ENCODE results near the gene SLC15A4. TPM values are rescaled to one million over a fixed set of nuclear protein-coding genes. Genes with fewer than 3 reads are reported as not detected.

SLC15A4 gene
- polyA plus RNA-seq, 1 of the 3 experiments (the other 2 are of a cell fraction): 14.5 TPM

DNA sequence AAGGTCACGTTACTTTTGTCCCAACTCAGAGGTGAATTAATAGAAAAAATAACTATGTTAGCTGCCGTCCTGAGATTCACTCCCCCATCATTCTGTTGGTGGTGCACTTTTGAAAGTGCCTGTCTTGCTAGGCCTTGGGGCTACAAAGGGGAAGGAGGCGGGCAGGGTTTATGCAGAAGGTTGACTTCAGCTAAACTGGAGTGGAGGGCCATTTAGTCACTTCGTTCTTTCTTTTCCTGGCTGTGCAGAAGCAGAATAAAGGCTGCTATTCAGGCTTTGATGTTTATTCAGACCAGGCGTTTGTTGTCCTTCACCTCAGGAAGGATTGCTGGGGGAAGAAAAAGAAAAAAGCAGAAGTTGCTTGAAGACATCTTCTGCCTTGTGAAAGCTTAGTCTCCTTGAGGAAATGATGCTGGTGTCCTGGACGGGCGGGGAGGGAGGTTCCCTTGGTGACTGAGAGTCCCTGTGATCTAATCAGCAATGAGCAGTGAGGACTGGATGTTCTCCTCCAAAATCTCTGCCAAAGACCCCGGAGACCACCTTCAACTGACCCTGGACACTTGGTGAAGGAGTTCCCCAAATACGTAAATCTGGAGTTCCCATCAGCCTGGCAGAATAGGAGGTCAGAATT lies 33.5 kb upstream of the SLC15A4 start:
- Histone ChIP-seq H3F3A (replicated peaks; ENCODE audit: insufficient read depth) (no peaks in the 10 kb centered on the region), H3K9ac (no peak overlapping the region), H3K9me3 (no peaks in the 10 kb centered on the region), H4K20me1 (ENCODE audit: insufficient read depth) (no peaks in the 10 kb centered on the region), H2AFZ (ENCODE audit: low read depth) (no peak overlapping the region), H3K27me3 (ENCODE audit: insufficient read depth) (no peaks in the 10 kb centered on the region), H3K4me3 (ENCODE audit: low read depth in 2 of 2, low read length in 1 of 2) (no peak overlapping the region), H3K36me3 (replicated peaks in 1 of 2; ENCODE audit: control insufficient read depth in 1 of 2, insufficient read depth in 2 of 2, low read length in 1 of 2) (no peaks in the 10 kb centered on the region), H3K79me2 (ENCODE audit: insufficient read depth) (no peaks in the 10 kb centered on the region), H3K27ac (ENCODE audit: low read depth in 2 of 2, low read length in 1 of 2) (no peak overlapping the region), H3K4me2 (no peak overlapping the region), H3K9me2 (no peaks in the 10 kb centered on the region), H3K4me1 (ENCODE audit: control insufficient read depth in 1 of 2, insufficient read depth in 2 of 2, low read depth in 1 of 2, low read length in 1 of 2) (no peaks in the 10 kb centered on the region)
- no peak for DNase-seq
- ChIA-PET POLR2A (interaction anchor here (0.6 kb wide), 1 partner anchor 9 kb away, joined by 3 read pairs; no protein-coding TSS in a partner anchor), CTCF (interaction anchor here (0.6 kb wide), 1 partner anchor 1477 kb away, joined by 3 read pairs; no protein-coding TSS in a partner anchor)
- 41% methylated on average over 9 of the region's 9 CpGs for WGBS (ENCODE audit: low lambda C conversion rate)
- TF ChIP-seq EP300 (IDR thresholded peaks at IDR 0.05; ENCODE audit: borderline replicate concordance in 1 of 2, low read depth in 1 of 2, low read length in 1 of 2) (no peak), JUND (IDR thresholded peaks at IDR 0.05) (no peak), EZH2phosphoT487 (IDR thresholded peaks at IDR 0.05; ENCODE audit: borderline replicate concordance, low read depth) (no peak), RXRA (IDR thresholded peaks at IDR 0.05; ENCODE audit: borderline replicate concordance, low read depth) (no peak), RFX5 (IDR thresholded peaks at IDR 0.05; ENCODE audit: low read length) (no peak), RCOR1 (IDR thresholded peaks at IDR 0.05; ENCODE audit: low read length) (no peak), NRF1 (IDR thresholded peaks at IDR 0.05; ENCODE audit: low read depth, low read length) (no peak), IRF3 (IDR thresholded peaks at IDR 0.05; ENCODE audit: low read depth, low read length) (no peak), TAF1 (IDR thresholded peaks at IDR 0.05; ENCODE audit: borderline replicate concordance, low read depth, low read length) (no peak)
- TF ChIP-seq, protein P1, sequence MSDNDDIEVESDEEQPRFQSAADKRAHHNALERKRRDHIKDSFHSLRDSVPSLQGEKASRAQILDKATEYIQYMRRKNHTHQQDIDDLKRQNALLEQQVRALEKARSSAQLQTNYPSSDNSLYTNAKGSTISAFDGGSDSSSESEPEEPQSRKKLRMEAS (IDR thresholded peaks at IDR 0.05; ENCODE audit: low read depth): no peak
- TF ChIP-seq, protein P2, sequence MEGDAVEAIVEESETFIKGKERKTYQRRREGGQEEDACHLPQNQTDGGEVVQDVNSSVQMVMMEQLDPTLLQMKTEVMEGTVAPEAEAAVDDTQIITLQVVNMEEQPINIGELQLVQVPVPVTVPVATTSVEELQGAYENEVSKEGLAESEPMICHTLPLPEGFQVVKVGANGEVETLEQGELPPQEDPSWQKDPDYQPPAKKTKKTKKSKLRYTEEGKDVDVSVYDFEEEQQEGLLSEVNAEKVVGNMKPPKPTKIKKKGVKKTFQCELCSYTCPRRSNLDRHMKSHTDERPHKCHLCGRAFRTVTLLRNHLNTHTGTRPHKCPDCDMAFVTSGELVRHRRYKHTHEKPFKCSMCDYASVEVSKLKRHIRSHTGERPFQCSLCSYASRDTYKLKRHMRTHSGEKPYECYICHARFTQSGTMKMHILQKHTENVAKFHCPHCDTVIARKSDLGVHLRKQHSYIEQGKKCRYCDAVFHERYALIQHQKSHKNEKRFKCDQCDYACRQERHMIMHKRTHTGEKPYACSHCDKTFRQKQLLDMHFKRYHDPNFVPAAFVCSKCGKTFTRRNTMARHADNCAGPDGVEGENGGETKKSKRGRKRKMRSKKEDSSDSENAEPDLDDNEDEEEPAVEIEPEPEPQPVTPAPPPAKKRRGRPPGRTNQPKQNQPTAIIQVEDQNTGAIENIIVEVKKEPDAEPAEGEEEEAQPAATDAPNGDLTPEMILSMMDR (IDR thresholded peaks at IDR 0.05): no peak

GRCh38 chr12:128856791-128857078 lies 33.0 kb upstream of the SLC15A4 start:
- POLR2A ChIA-PET: interaction anchor here (0.6 kb wide), 1 partner anchor 9 kb away, joined by 3 read pairs; no protein-coding TSS in a partner anchor

More at GRCh38 chr12:128856791-128857078, 33.0 kb upstream of the SLC15A4 start:
- DNase-seq: no peak
- Histone ChIP-seq H3K4me1 (ENCODE audit: control insufficient read depth in 1 of 2, insufficient read depth in 2 of 2, low read depth in 1 of 2, low read length in 1 of 2) (no peaks in the 10 kb centered on the region), H3K79me2 (ENCODE audit: insufficient read depth) (no peaks in the 10 kb centered on the region), H2AFZ (ENCODE audit: low read depth) (no peak overlapping the region), H4K20me1 (ENCODE audit: insufficient read depth) (no peaks in the 10 kb centered on the region), H3K4me2 (no peak overlapping the region), H3K4me3 (ENCODE audit: low read depth in 2 of 2, low read length in 1 of 2) (no peak overlapping the region), H3K9ac (no peak overlapping the region), H3F3A (replicated peaks; ENCODE audit: insufficient read depth) (no peaks in the 10 kb centered on the region), H3K9me2 (no peaks in the 10 kb centered on the region), H3K36me3 (replicated peaks in 1 of 2; ENCODE audit: control insufficient read depth in 1 of 2, insufficient read depth in 2 of 2, low read length in 1 of 2) (no peaks in the 10 kb centered on the region), H3K9me3 (no peaks in the 10 kb centered on the region), H3K27me3 (ENCODE audit: insufficient read depth) (no peaks in the 10 kb centered on the region), H3K27ac (ENCODE audit: low read depth in 2 of 2, low read length in 1 of 2) (no peak overlapping the region)
- CTCF ChIA-PET: interaction anchor here (0.6 kb wide), 1 partner anchor 1477 kb away, joined by 3 read pairs; no protein-coding TSS in a partner anchor
- 61% methylated on average over 7 of the region's 7 CpGs for WGBS (ENCODE audit: low lambda C conversion rate)
- no peak for TF ChIP-seq MXI1 (IDR thresholded peaks at IDR 0.05; ENCODE audit: low read depth, low read length)
- TF ChIP-seq MEF2A (IDR thresholded peaks at IDR 0.05; ENCODE audit: borderline replicate concordance, low read depth): no peak
- no peak for TF ChIP-seq ZBTB33 (IDR thresholded peaks at IDR 0.05; ENCODE audit: borderline replicate concordance, low read depth)
- TF ChIP-seq TCF12 (IDR thresholded peaks at IDR 0.05): no peak
- no peak for TF ChIP-seq SMC3 (IDR thresholded peaks at IDR 0.05; ENCODE audit: low read depth, low read length)
- no peak for TF ChIP-seq RXRA (IDR thresholded peaks at IDR 0.05; ENCODE audit: borderline replicate concordance, low read depth)
- no peak for TF ChIP-seq EZH2phosphoT487 (IDR thresholded peaks at IDR 0.05; ENCODE audit: borderline replicate concordance, low read depth)
- no peak for TF ChIP-seq FOXM1 (IDR thresholded peaks at IDR 0.05; ENCODE audit: low read depth)
- TF ChIP-seq JUND (IDR thresholded peaks at IDR 0.05): no peak
- TF ChIP-seq, protein P2 (IDR thresholded peaks at IDR 0.05): no peak
- TF ChIP-seq RCOR1 (IDR thresholded peaks at IDR 0.05; ENCODE audit: low read length): no peak
- no peak for TF ChIP-seq YY1 (IDR thresholded peaks at IDR 0.05; ENCODE audit: low read depth)
- TF ChIP-seq CHD2 (IDR thresholded peaks at IDR 0.05; ENCODE audit: low read length, partially characterized antibody): no peak
- TF ChIP-seq EP300 (IDR thresholded peaks at IDR 0.05; ENCODE audit: borderline replicate concordance in 1 of 2, low read depth in 1 of 2, low read length in 1 of 2): no peak

All from SK-N-SH (cell line).